Right cardiac atrium (tissue), 5 donors: Measurements from ENCODE around the gene CHAF1A. TPM values are rescaled to one million over a fixed set of nuclear protein-coding genes. Genes with fewer than 3 reads are reported as not detected.

ENCODE experiments used
- ATAC-seq, 2 donors: fragments of 200-7000 bp; cut with Tn5 transposase; one replicate each; pipeline versions ENCODE4 v1.8.0 to v1.9.1; 2020; ENCODE audit warnings: moderate library complexity in 2 of 2, mild to moderate bottlenecking in 1 of 2
- DNase-seq, 3 donors: peaks; one replicate each; pipeline ENCODE4 v3.0.0-alpha.2; 2020
- H3K27ac ChIP-seq: one replicate; pipeline ENCODE4 v1.5.1; 2013; ENCODE audit warnings: mild to moderate bottlenecking, low read length, control low read depth, moderate library complexity
- H3K27me3 ChIP-seq: one replicate; pipeline ENCODE4 v1.6.1; 2013; ENCODE audit not compliant: control insufficient read depth, insufficient read depth
- H3K4me1 ChIP-seq: one replicate; pipeline ENCODE4 v1.6.1; 2013; ENCODE audit warnings: low read length; ENCODE audit not compliant: control insufficient read depth, insufficient read depth
- H3K4me3 ChIP-seq: one replicate; pipeline ENCODE4 v1.5.1; 2013; ENCODE audit warnings: low read length, control low read depth
- H3K9me3 ChIP-seq: one replicate; pipeline ENCODE4 v1.6.1; 2013; ENCODE audit warnings: low read length; ENCODE audit not compliant: control insufficient read depth
- WGBS: extraction: QIAGEN DNeasy Blood & Tissue Kit; methylation state at CpG from one replicate; pipeline ENCODE4 v1.1.7; 2013; 5-methylcytosine and 5-hydroxymethylcytosine counted together
- intact Hi-C, 4 donors: fragments of 100-400 bp; cut with DNase I; formaldehyde crosslinking; loops; one replicate each; pipeline versions ENCODE4 v1.11.0 to v1.14.0; 2022 to 2023
- polyA plus RNA-seq: library from polyadenylated mRNA; stranded (reverse); fragments of 200-250 nt; gene quantifications from one replicate; pipeline ENCODE4 v1.2.3, GENCODE V29; 2013
- total RNA-seq, 4 donors: library from RNA; stranded (reverse); fragmentation: NEBNext Ultra II Directional; extraction: Animal tissue kit (Norgen Biotek cat#: 25700); gene quantifications; one replicate each; pipeline ENCODE4 v1.2.1, GENCODE V29; 2021
- donor health status: healthy with polysubstance abuse.
- donor health status: DM: no; HTN: yes; CAD: no.
- donor health status: DM: no; HTN: no; CAD: no.
- donor health status: DM: no; HTN: yes; CAD: no; lungs with severe emphysema.
- donor health status: DM: yes; HTN: yes; CAD: no.

Gene CHAF1A
- total and polyA plus RNA-seq, 5 donors: 4.3 to 7.7 (median 6.0) TPM

- no peak for ATAC-seq
- H3K9me3 ChIP-seq: no peaks in the 10 kb centered on the region
- 82% methylated on average over 9 of the region's 9 CpGs for WGBS
- no peaks in the 10 kb centered on the region for H3K27me3 ChIP-seq
- intact Hi-C loops: no loop called here
- no peak overlapping the region for H3K27ac ChIP-seq
- DNase-seq: no peak
- no peaks in the 10 kb centered on the region for H3K4me1 ChIP-seq
- H3K4me3 ChIP-seq: no peak overlapping the region
Measured at GRCh38 chr19:4360081-4360569, 42.3 kb upstream of the CHAF1A start.

- ATAC-seq (no peak), DNase-seq (peak in 2 of 3 donors; percentile 57 to 66)
- Histone ChIP-seq H3K4me3 (no peak overlapping the region), H3K27ac (no peak overlapping the region), H3K4me1 (no peaks in the 10 kb centered on the region), H3K9me3 (no peaks in the 10 kb centered on the region), H3K27me3 (no peaks in the 10 kb centered on the region)
- 69% methylated on average over 12 of the region's 12 CpGs for WGBS
- intact Hi-C loops: no loop called here
Measured at GRCh38 chr19:4360641-4361151, 41.7 kb upstream of the CHAF1A start.

- Histone ChIP-seq H3K27me3 (no peaks in the 10 kb centered on the region), H3K4me3 (no peak overlapping the region), H3K27ac (no peak overlapping the region), H3K9me3 (no peaks in the 10 kb centered on the region), H3K4me1 (no peaks in the 10 kb centered on the region)
- WGBS: 86% methylated on average over 50 of the region's 50 CpGs
- DNase-seq (peak in 2 of 3 donors; percentile 47 to 63), ATAC-seq (no peak)
- intact Hi-C loops: no loop called here
Measured at GRCh38 chr19:4361152-4362046, 41.0 kb upstream of the CHAF1A start.

- no peaks in the 10 kb centered on the region for H3K4me1 ChIP-seq
- H3K4me3 ChIP-seq: no peak overlapping the region
- no peaks in the 10 kb centered on the region for H3K27me3 ChIP-seq
- H3K27ac ChIP-seq: no peak overlapping the region
- ATAC-seq (no peak), DNase-seq (peak in 1 of 3 donors; percentile 33)
- intact Hi-C loops: no loop called here
- 84% methylated on average over 32 of the region's 32 CpGs for whole genome bisulfite sequencing
- no peaks in the 10 kb centered on the region for H3K9me3 ChIP-seq
Measured at GRCh38 chr19:4362101-4362828, 40.2 kb upstream of the CHAF1A start.

GRCh38 chr19:4362831-4363545 lies 39.5 kb upstream of the CHAF1A start:
- no peak overlapping the region for H3K4me3 ChIP-seq
- DNase-seq (peak in 1 of 3 donors; percentile 61), ATAC-seq (no peak)
- H3K27ac ChIP-seq: no peak overlapping the region
- H3K27me3 ChIP-seq: no peaks in the 10 kb centered on the region
- intact Hi-C loops: no loop called here
- peaks cover 2% of the 10 kb centered on the region for H3K4me1 ChIP-seq
- WGBS: 84% methylated on average over 22 of the region's 22 CpGs
- no peaks in the 10 kb centered on the region for H3K9me3 ChIP-seq

- intact Hi-C loops: no loop called here
- no peak for ATAC-seq
- Histone ChIP-seq H3K4me3 (no peak overlapping the region), H3K4me1 (peaks cover 5% of the 10 kb centered on the region), H3K27me3 (no peaks in the 10 kb centered on the region), H3K27ac (no peak overlapping the region), H3K9me3 (no peaks in the 10 kb centered on the region)
- 91% methylated on average over 26 of the region's 26 CpGs for WGBS
- peak in 1 of 3 donors; percentile 63 for DNase-seq
Measured at GRCh38 chr19:4363571-4364304, 38.7 kb upstream of the CHAF1A start.

- WGBS: 81% methylated on average over 16 of the region's 16 CpGs
Measured at GRCh38 chr19:4365341-4365740, 37.1 kb upstream of the CHAF1A start.

GRCh38 chr19:4365791-4366665 lies 36.4 kb upstream of the CHAF1A start:
- intact Hi-C loops: no loop called here
- 91% methylated on average over 19 of the region's 19 CpGs for WGBS
- no peak overlapping the region for H3K4me3 ChIP-seq
- DNase-seq (peak in 1 of 3 donors; percentile 57), ATAC-seq (no peak)
- H3K4me1 ChIP-seq: peaks cover 9% of the 10 kb centered on the region
- no peaks in the 10 kb centered on the region for H3K27me3 ChIP-seq
- H3K27ac ChIP-seq: no peak overlapping the region
- no peaks in the 10 kb centered on the region for H3K9me3 ChIP-seq

More at GRCh38 chr19:4365341-4365740, 37.1 kb upstream of the CHAF1A start:
- Histone ChIP-seq H3K27me3 (no peaks in the 10 kb centered on the region), H3K4me3 (no peak overlapping the region), H3K4me1 (peaks cover 6% of the 10 kb centered on the region), H3K27ac (no peak overlapping the region), H3K9me3 (no peaks in the 10 kb centered on the region)
- intact Hi-C loops: no loop called here
- ATAC-seq (no peak), DNase-seq (peak in 1 of 3 donors; percentile 67)

GRCh38 chr19:4366666-4367335 lies 35.6 kb upstream of the CHAF1A start:
- no peak for ATAC-seq
- DNase-seq: peak in 1 of 3 donors; percentile 50
- intact Hi-C loops: no loop called here
- Histone ChIP-seq H3K27me3 (no peaks in the 10 kb centered on the region), H3K4me3 (no peak overlapping the region), H3K27ac (no peak overlapping the region), H3K9me3 (no peaks in the 10 kb centered on the region), H3K4me1 (peaks cover 12% of the 10 kb centered on the region)
- WGBS: 82% methylated on average over 16 of the region's 16 CpGs
